GM19043 (cell line): ENCODE measurements around the gene ANO1.

Source experiments
- ATAC-seq: cut with Tn5 transposase; IDR thresholded peaks from one replicate; pipeline ENCODE4 v1.9.1; 2021; ENCODE audit warnings: low read depth; ENCODE audit not compliant: unreplicated experiment

The ANO1 gene

DNA sequence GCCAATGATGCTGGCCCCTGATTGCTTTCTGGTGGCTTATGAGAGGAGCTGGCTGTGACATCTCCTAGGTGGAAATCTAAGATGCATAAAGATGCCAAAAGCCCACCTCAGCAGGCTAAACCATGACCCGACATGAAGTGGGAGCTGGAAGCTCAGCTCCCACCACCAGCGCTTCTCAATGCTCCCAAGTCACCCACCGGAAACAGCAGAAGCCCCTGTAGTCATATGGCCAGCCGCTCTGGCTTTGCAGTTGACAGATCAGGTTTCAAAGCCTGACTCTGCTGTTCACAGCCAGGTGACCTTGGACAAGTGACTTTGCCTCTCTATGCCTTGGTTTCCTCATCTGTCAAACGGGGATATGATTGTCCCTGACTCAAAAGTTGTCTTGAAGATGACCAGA is 29.1 kb upstream of the ANO1 start:
- no peak for ATAC-seq

DNA sequence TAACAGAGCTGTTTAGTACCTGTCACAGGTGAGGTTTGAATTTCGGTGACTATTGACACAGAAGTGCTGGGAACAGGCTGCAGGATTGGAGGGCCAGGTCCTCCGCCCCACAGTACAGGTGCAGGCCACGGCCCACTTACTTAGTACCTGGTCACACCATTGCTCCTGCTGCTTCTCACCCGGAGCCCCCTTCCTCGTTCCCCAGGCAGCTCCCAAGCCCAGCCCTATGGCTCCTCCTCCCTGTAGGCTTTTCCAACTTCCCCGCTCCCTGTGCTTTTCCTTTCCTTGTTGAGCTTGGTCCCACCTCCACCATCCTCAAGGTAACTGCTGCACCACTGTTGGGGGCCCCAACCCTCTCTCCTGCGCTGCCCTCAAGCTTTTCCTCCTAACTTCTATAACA is 27.9 kb upstream of the ANO1 start:
- no peak for ATAC-seq

DNA sequence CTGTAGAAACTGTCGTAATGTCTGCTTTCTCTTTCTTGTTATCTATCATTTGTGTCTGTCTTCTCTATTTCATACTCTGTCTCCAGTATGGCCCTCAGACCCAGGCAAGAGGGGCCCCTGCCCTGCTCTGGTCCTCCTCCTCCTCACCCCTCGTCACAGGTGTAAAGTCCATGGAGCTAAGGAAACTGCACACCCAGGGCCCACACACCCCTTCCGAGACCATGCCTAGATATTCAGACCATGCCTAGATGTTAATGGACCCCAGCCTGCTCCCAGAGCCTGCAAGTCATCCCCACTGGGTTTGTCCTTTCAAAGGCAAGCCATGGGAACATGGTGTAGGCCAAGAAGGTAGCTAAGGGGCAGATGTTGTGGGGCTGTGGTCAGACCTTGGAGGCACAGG is 24.1 kb upstream of the ANO1 start:
- ATAC-seq = no peak

DNA sequence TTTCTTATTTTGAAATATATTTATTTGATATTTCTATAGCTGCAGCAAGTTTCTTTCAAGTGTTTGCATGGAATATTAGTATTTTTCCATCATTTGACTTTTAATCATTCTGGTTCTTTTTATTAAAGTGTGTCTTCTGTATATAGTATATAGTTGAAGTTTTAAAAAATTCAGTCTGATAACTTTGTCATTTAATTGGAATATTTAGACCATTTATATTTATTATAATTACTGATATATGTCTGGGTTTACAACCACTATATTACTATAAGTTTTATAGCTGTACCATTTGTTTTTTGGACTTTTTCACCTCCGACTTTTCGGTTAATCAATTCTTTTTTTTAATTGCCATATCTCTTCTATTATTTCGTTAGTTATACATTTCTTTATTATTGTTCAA is 22.7 kb upstream of the ANO1 start:
- no peak for ATAC-seq

DNA sequence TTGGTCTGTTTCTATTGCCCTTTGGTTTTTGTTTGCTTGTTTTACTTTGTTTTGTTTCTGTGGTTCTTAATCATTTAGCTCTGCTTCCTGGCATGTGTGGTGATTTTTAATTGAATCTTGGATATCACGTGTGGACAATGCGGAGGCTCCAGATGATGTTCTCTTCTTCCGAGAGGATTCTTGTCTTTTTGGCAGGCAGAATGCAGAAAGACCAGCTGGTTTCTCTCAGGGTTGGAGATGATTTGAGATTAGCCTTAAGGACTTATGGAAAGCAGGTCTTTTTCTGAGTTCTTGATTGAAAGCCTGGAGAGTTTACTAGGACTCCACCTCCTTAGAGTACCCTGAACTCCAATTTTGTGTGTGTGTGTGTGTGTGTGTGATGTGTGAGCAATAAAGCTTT is 21.0 kb upstream of the ANO1 start:
- ATAC-seq = no peak

DNA sequence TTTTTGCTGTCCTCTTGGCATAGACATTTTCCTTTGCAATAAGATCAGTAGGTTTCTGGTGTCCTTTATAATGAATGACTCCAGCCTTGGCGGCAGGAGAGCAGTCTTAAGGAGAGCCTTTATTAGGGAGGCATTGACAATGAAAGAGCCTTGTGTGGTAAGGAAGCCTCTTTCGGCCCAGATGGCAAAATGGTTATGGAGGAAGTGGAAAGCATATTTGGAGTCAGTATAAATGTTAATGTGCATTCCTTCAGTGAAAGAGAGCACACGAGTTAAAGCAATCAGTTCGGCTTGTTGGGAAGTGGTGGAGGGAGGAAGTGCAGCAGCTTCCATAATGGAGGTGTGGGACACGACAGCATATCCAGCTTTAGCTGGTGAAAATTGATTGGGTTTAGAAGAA is 18.1 kb upstream of the ANO1 start:
- ATAC-seq = no peak

DNA sequence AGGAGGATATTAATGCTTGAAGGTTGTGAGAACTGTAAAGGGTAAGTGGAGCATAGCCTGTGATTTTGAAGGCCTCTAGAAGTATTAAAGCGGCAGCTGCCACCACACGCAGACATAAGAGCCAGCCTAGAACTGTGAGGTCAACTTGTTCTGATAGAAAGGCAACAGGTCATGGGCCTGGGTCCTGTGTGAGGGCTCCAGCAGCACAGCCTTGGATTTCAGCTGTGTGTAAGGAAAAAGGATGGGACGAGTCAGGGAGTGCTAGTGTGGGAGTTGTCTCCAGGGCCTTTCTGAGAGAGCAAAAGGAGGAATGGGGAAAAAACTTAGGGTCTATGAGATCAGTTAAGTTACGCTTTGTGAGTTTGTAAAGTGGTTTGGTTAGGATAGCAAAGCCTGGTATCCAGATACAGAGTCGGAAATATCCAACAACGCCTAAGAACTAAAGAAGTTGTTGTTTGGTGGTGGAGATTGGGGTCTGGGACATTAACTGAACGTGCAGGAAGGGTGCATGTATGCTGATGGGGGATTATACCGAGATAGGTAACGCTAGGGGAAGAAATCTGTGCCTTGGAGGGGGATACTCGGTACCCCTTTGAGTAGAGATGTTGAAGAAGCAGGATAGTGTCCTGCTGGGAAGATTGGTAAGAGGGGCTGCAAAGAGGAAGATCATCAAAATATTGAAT is 17.4 kb upstream of the ANO1 start:
- no peak for ATAC-seq

DNA sequence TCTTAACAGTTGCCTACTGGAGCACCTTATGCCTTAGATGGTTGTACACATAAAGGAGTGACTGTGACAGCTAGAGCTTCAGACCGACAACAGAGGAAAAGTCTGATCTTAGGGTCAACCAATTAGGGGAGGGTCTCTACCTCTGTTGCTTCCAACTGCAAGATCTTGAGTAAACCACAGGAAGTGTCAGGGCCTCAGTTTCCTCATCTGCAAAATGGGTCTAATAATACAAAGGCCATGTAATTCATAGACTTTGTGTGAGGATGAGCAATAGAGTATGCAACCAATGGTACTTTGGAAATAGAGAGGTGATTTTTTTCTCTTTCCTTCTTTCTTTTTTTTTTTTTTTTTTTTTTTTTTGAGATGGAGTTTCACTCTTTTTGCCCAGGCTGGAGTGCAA is 16.4 kb upstream of the ANO1 start:
- no peak for ATAC-seq

DNA sequence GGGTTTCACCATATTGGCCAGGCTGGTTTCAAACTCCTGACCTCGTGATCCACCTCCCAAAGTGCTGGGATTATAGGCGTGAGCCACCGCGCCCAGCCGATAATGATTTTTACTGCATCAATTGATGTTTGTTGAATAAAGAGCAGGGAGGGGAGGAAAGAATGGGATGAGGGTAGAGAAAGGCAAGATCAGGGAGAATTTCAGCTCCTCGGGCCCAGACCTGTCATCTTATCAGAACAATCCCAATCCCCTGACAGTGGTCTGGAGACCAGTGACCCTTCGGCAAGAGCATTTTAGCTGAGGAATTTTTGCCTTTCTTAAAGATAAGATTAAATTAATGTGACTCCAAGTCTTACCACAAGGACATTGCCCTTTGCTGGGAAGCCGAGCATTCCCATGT is 15.0 kb upstream of the ANO1 start:
- ATAC-seq = no peak

DNA sequence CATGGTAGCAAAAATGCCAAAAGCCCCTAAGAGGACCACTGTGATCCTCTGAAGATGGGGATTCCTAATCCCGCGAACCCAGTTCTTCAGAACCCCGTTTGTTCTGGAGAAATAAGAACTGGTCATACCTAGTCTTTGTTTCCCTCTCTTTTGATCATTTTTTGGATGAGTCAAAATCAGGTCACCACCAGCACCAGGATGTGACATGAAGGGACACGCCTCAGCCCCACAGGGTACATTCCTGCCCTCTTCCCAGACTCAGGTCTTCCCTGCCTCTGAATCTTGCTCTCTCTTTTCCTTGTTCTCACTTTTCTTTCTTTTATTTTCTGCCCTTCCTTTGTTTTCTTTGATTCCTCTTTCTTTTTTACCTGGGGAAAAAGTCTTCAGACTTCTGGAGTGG is 14.6 kb upstream of the ANO1 start:
- ATAC-seq = no peak

DNA sequence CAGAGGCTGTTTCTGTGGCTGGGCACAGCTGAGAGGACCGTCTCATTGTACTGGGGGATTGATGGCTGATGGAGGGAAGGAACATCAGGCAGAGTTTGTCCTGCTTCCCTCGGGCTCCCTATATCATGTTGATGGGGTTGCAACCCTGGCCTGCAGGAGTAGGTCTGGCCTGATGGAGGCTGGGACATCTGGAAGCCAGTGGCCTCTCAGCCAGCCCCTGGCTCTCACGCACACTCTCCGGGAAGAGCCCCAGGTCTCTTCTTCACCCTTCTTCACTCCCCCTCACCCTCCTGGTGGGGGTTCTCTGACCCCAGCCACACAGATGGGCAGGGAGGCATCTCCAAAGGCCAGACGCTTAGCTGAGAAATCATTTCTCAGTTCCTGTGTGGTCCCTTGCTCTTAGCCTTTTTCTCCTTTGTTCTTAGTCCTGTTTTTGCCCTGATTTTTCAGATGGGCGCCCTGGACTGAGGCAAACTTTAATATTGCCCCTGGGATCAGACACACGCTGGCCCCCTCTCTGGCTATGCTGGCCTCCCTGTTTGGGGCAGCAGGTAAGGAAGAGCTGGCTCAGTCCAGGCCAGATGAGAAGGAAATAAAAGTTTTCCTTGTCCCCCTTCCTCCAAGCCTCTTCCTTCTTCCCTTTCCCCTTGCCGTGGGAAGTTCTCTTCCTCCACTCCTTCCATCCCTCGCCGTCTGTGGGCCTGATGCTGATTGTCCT is 13.9 kb upstream of the ANO1 start:
- ATAC-seq = no peak

DNA sequence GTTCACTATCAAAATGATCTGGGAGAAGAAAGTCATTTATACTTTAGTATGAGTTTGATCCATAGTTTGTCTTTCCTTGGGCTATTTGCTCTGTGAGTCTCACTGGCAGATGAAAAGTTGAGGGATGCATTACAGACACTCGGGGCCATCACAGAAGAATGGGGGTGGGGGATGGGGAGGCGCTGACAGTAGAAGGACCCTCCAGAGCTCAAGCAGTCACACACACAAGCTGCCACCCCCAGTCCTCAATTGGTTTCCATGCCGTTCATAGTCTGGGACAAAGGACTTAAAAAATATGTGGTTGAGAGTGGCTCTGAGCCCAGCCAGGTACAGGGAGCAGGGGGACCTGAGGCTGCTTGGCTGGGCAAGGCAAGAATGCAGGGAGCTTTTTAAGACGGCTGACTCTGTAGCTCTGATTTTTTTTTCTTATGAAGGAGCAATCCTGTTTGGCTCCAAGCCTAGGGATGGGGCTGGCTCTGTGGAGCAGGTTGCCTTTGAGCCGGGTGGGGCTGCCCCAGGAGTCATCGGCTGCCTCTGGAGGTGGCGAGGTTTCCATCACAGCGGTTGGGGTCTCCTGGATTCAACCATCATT is 13.3 kb upstream of the ANO1 start:
- no peak for ATAC-seq

DNA sequence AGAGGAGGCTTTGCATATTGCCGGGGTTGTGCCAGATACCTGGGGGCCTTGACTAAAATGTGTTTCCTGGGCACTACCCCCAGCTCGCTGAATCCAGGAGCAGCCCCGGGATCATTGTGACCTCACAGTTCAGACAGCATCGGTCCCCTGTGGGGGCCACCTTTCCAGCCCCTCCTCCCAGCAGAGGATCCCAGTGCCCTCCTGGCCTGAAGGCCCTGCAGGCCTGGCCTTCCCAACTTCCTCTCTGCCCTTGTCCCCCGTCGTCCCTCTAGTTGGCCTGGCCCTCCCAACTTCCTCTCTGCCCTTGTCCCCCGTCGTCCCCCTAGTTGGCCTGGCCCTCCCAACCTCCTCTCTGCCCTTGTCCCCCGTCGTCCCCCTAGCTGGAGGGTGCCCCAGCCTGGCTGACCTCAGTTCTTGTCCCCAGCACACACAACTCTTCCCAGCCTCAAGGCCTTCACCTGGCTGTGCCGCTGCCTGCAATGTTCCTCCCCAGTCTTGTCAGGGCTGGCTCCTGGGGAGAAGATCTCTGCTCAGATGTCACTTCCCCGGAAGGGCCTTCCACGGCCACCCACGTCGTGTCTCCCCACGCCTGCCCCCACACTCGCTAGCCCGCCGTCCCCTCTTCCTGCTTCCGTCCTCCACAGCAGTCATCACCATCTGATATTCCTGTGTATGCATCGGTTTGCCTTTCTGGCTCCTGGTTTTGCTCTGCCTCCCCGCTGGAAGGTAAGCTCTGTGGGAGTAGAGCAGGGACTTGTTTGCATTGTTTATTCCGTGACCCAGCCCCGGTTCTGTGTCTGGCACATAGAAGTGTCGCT is 12.6 kb upstream of the ANO1 start:
- no peak for ATAC-seq

DNA sequence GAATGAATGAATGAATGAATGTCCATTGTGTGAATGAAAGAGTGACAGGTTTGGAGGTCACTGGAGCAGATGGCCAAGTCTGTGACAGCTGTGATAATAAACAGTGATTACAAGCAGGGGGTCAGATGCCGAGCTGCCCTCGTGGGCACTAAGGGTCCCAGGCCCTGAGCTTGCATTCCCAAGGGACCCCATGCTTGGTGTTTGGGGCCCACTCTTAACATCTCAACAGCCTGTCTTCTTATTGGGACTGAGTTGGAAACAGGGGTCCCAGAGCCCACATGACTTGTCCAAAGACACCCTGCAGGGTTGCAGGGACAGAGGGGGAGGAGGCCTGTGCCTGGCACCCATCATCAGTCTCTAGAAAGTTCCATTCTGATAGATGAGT is 12.0 kb upstream of the ANO1 start:
- ATAC-seq = no peak

DNA sequence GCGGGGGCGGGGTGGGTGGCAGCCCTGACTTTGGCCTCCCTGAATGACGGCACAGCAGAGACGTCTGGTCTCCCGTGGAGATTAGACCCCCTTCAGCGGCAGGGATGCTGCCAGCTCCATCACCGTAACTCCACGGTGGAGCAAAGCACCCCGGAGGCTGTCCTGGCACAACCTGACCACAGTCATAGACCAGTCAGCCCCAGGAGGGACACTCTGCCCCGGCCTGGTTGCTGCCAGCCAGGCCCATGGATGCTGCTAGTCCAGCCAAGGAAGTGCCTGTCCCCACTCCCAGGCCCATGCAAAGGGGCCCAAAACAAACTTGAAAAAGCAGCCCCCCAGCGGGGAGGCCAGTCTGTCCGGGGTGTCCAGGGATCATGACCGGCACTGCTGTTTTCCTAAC is 11.5 kb upstream of the ANO1 start:
- no peak for ATAC-seq

DNA sequence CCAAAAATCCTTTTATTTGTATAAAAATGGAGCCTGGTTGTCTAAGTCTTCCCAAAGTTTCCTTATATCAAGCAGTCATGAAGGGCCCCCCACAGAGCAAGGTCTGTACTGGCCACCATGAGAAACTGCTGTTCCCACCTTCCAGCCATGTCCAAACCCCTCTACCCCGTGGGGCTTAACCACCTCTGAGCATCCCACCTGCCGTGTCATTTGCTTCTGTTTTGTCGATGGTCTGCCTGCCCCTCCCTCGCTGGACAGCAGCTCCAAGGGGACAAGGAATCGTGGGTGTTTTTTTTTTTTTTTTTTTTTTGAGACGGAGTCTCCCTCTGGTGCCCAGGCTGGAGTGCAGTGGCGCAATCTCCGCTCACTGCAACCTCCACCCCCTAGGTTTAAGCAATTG is 11.1 kb upstream of the ANO1 start:
- no peak for ATAC-seq

DNA sequence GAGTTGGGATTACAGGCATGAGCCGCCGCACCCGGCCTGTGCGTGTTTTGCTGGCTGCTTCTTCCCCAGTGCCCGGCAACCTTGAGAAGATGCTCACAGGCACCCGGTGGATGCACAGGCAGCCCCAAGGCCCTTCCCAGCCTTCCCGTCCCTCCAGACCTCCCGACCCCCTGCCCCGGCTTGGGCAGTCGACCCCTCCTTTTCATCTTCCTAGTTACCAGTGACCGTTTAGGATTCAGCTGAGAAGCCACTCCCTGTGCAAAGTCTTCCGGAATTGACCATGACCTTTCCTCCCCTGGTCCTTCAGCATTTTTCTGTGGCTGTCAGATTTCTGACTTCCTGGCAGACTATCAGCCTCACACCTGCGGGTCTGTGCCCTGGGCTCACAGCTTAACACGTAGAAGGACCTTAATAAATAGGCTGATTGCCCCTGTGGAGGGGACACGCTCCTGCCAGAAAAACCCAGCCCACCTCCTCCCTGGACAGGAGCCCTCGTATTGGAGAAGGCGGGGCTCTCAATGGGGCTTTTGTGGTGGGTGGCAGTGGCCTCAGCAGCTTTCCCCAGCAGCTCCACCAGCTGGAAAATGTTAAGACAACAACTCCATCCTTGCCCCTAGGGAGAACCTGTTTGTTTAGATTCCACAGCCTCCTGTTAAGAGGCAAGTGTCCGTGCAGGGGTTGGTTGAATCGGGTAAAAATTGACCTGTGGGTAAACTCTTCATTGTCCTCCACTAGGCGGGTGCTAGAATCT is 10.4 kb upstream of the ANO1 start:
- no peak for ATAC-seq

DNA sequence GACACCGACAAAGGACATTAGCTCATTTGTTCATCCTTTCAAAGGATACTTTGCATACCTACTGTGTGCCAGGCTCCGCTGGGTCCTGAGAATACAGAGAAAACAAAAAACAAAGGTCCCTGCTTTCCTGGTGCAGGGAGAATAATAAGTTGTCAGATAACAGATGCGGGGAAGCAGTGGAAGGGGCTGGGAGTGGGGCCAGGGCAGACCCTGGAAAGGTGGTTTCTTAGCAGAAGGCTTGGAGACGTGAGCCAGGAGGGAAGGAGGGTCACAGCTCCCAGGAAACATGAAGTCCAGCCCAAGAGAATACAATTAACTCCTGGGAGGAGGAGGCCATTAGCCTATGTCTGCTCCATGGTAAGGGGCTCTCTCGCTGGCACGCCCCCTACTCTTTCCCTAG is 9.8 kb upstream of the ANO1 start:
- no peak for ATAC-seq

DNA sequence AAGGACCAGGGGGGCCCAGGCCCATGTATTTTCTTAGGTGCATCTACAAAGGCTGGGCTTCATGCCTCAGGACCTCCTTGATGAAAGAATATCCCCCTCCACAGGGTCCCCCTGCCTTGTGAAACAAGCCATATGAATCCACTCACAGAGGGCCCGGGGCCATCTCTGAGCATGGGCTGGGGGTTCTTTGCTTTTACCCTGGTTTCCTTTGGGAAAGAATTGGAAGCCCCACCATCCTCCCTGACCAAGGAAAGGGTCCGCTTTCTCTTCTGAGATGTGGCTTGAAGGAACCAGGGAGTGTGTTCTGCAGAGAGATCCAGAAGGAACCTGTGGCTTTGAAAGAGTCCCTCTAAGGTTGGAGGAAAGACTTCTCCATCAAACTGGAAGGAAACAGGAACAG is 9.2 kb upstream of the ANO1 start:
- no peak for ATAC-seq

DNA sequence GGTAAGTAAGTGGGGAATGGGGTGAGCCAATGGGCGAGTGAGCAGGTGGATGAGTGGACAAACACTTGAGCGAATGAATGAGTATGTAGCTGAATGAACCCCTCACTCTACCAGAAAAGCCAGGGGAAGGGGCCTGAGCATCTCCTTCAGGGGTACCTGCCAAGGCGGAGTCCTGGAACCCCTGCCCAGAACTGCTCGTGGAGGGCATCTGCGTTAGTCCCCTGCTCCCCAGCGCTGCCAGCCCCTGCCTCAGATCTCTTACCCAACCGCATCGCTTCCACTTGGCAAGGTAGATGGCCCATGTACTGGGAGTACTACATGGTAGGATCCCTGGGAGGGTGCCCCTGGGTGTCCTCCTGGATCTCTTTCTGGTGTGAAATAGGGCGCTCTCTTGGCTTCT is 7.4 kb upstream of the ANO1 start:
- ATAC-seq = no peak

DNA sequence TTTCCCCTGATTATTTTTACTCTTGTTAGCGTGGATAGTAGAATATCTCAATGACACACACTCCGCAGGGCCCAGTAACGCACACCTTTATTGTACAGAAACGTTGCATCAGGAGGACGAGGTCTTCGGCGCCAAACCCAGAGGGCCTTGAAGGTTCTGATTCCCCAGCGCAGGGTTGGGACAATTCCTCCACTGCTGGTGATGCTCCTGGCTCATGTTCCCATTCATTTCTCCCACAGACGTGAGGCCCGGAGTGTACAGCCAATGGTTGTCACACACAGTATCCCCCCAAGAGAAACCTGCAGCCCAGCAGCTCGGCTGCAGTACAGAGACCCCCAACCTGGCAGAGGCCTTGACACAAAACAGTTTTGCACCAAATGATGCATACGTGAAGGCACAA is 6.1 kb upstream of the ANO1 start:
- ATAC-seq = no peak
